Hepatocyte (in vitro differentiated cells): Measurements from ENCODE around the gene CLRN2.

Source experiments
- EZH2phosphoT487 ChIP-seq: fragments of 200-600 bp; sonication (generic); IDR thresholded peaks from one replicate; pipeline ENCODE4 v1.6.1; 2018; ENCODE audit warnings: antibody characterized with exemption, mild to moderate bottlenecking, low read depth, moderate library complexity; ENCODE audit not compliant: unreplicated experiment, severe bottlenecking
- TF ChIP-seq, protein P1 (sequence below): fragments of 200-600 bp; sonication (generic); IDR thresholded peaks from 2 replicates; pipeline ENCODE4 v1.5.1; 2016; ENCODE audit warnings: antibody characterized with exemption, mild to moderate bottlenecking; ENCODE audit not compliant: poor library complexity

DNA sequence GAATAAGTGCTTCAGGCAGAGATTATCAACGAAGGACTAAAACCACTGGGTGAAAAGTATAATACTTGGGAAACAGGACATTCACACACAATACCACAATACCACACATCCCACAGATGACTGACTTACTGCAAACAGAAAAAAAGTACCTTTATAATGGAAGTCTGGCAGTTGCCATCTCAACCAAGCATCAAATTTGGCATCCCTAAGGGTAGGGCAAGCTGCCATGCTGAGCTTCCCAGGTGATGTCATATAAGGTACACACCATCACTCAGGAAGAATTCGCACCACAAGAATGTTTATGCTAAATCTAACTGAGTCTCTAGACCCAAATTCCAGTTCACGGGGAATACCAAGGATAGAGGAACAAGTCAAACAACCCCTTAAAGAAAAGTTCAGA, 12.2 kb upstream of the CLRN2 start:
- TF ChIP-seq, protein P1, sequence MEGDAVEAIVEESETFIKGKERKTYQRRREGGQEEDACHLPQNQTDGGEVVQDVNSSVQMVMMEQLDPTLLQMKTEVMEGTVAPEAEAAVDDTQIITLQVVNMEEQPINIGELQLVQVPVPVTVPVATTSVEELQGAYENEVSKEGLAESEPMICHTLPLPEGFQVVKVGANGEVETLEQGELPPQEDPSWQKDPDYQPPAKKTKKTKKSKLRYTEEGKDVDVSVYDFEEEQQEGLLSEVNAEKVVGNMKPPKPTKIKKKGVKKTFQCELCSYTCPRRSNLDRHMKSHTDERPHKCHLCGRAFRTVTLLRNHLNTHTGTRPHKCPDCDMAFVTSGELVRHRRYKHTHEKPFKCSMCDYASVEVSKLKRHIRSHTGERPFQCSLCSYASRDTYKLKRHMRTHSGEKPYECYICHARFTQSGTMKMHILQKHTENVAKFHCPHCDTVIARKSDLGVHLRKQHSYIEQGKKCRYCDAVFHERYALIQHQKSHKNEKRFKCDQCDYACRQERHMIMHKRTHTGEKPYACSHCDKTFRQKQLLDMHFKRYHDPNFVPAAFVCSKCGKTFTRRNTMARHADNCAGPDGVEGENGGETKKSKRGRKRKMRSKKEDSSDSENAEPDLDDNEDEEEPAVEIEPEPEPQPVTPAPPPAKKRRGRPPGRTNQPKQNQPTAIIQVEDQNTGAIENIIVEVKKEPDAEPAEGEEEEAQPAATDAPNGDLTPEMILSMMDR: no peak
- TF ChIP-seq EZH2phosphoT487: no peak
